Activated CD4-positive, alpha-beta T cell treated with anti-CD3 and anti-CD28 coated beads, Interleukin-2, Interleukin-6, amounts not matched to agents 100 ng/mL and 50 ng/mL, durations not matched to agents 16 hours and 8 hours (primary cell): ENCODE measurements around the gene RGS3.

Experiments used
- DNase-seq: peaks from one replicate; pipeline ENCODE4 v3.0.0-alpha.2; 2020

RGS3 gene

DNA sequence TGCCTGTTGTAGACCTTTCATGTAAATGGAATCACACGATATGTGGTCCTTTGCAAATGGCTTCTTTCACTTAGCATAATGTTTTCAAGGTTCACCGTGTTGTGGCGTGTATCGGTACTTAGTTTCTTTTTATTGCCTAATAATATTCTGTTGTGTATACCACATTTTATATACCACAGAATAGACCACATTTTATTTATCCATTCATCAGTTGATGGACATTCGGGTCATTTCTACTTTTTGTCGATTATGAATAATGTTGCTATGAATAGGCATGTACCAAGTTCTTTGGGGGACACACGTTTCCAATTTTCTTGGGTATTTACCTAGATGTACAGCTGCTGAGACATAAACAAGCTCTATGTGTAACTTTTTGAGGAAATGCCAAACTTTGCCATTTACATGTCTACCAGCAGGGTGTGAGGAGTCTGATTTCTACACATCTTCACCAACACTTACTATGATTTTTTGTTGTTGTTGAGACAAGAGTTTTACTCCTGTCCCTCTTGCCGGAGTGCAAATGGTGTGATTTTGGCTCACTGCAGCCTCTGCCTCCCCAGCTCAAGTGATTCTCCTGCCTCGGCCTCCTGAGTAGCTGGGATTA lies 144.7 kb downstream of the RGS3 start:
- no peak for DNase-seq

GRCh38 chr9:113609562-113610318 lies 146.2 kb downstream of the RGS3 start:
- DNase-seq: no peak

- DNase-seq: no peak
These were observed 148.1 kb downstream of the RGS3 start for GRCh38 chr9:113611461-113612215.

- no peak for DNase-seq
These were observed 148.8 kb downstream of the RGS3 start for GRCh38 chr9:113612216-113612747.

DNA sequence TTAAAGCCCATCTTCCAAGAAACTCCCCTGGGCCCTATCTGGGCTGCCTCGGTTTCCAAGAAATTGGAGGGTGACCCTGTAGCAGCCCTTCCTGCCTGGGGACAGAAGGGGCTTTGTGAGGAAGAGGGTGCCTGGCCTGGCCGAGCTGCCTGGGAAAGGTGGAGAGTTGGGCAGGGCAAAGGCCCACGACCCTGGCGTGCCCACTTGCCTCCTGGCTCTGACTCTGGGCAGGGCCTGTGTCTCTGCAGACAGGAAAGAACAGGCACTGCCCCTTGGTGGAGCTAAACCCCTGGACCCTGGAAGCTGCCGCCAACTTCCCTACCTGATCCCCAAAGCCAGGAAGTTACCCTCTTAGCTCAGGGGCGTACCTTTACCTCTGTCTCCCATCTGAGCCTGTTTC lies 149.3 kb downstream of the RGS3 start:
- no peak for DNase-seq

GRCh38 chr9:113613815-113614413 lies 150.4 kb downstream of the RGS3 start:
- DNase-seq: no peak

DNA sequence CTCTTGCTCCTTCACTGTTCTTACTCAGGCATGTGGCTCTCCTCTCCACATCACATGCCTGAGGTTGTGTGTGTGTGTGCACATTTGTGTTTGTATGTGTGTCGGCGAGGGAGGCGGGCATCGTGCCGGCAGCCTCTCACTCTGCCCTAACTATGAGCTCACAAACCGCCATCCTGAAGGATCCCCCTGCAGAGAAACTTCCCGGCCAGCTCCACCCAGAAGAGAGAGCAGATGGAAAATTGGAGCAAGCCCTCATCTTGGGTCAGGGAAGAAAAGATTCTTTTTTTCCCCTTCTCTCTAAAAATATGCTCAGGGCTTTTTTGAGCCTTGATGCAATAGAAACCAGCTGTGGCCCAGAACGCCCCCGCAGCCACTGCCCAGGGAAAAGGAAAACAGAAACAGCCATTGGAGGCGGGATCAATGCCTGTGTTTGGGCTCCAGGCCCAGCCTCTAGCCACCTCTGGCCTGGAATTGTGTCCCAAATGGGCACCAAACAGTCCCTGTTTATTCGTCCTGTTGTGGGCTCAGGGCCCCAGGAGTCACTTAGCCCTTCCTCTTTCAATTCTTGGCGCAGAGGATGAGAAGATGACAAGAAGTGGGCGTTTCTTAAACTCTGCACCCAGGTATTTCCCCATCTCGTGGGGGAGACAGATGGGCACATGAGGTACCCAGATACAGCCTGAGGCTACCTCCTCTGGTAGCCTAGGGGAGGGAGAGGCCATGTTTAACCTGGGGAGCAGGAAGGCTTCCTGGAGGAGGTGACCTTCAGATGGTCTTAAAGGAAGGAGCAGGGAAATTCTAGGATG lies 151.5 kb downstream of the RGS3 start:
- no peak for DNase-seq

- no peak for DNase-seq
These were observed 152.6 kb downstream of the RGS3 start for GRCh38 chr9:113616116-113616515.

- DNase-seq: peak; percentile 12
These were observed 153.3 kb downstream of the RGS3 start for GRCh38 chr9:113616621-113617496.

- no peak for DNase-seq
These were observed 154.0 kb downstream of the RGS3 start for GRCh38 chr9:113617550-113617949.

- DNase-seq: no peak
These were observed 155.4 kb downstream of the RGS3 start for GRCh38 chr9:113618836-113619490.

- DNase-seq: no peak
These were observed 156.2 kb downstream of the RGS3 start for GRCh38 chr9:113619491-113620376.

DNA sequence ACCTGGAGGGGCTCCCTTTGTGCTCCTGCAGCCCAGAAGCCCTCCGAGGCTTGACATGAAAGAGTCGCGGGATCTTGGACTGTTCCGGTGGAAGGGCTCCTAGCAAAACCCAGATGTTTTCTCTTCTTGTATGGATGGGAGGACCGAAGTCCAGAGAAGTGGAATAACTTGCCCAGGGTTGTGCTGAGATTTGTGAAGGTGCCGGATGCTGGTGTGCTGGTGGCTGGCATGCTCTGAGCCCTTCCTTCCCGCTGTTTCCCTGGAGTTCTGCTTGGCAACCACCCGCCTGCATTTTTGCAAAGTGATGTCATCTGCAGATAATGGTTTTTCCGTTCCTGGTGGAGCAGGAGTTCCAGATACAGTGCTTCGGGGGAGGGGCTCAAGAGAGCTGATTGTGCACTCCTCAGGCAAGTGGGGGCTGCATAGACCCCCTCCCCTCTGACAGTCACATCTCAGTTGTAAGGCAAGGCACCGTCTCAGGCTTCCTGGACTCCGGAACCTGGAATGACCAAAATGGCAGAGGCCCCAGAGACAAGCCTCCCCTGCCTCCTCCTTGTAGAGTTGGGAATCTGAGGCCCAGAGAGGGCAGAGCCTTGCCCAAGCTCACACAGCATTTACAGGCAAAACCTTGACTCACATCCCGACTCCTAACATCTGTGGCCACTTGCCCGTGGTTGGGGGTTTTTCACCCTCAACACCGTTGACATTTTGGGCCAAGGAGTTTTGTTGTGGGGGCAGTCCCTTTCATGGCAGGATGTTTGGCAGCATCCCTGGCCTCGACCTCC lies 157.0 kb downstream of the RGS3 start:
- peak; percentile 20 for DNase-seq

- DNase-seq: no peak
These were observed 157.8 kb downstream of the RGS3 start for GRCh38 chr9:113621309-113621791.

DNA sequence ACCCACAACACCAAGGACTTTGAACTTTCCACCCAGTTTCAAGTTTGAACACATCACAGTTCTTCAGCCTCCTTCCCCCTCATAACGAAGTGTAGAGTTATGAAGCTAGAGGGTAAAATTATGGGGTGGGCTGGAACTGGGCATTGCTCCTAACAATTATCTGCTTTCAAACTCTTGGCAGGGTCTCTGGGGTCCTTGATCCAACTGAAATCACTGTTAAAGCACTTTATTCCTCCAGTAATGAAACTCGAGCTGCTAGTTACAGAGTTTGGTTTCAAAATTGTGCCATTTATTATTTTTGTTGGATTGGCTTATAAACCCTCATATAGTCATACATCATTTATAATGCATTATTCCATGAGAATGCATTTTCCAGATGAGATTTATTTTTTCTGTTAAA lies 158.5 kb downstream of the RGS3 start:
- no peak for DNase-seq

DNA sequence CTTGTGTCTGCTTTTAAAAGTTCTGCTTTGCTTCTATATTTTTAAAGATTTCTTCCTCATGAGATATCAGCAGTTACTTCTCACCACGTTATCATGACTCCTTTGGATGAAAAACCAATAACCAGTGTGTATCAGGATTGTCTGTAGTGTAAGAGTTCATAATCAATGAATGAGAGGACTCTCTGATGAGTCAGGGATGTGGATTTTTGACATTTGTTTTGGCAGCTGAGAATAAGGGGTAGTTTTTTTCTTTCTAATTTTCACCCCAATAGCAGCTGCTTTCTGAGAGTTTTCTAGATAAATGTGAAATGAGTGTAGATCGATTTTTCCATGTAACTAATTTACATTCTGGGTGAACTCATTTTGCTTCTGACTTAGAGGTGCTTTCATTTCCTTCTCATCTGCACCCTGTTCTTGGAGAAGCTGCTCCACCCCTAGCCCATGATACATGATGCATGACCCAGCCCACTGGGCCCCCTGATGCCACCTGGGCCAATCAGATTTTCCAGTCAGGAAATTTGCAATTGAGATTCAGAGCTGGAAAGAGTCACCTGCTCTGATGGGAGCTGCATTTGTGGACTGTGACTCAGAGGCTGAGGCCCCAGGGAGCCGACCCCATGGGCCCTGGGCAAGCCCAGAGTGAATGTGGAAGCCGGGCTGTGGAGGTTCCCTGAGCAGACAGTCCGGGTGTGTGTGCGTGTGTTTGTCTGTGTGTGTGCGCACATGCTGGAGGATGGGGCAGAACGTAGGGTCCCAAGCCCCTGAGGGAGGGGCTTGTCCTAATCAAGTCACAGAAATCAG lies 159.3 kb downstream of the RGS3 start:
- peak; percentile 74 for DNase-seq

DNA sequence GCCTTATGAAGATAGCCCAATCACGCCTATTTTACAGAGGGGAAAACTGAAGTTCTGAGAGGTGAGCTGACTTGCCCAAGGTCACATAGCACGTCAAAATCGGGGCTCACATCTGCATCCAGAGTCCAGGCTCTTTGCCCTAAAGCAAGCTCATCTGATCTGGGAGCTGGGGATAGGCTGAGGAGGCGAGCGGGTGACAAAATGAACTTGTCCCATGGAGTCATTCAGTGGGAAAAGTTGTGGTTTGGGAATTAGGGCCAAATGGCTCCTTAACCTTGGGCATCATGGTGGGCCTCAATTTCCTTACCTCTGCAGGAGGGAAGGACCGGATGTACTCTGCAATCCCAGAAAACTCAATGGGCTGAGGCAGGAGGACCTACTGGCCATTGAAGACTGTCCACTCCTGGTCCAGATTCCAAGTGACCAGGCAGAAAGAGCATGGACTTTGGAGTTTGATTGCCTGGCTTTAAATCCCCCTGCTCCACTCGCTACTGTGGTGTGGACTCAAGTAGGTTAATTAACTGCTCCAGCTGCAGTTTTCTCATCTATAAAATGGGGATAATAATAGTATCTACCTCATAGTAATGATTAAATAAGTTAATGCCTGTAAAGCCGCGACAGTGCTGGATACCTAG lies 160.4 kb downstream of the RGS3 start:
- DNase-seq: no peak
